Measurements from ENCODE around the gene BRINP1.

The BRINP1 gene

DNA sequence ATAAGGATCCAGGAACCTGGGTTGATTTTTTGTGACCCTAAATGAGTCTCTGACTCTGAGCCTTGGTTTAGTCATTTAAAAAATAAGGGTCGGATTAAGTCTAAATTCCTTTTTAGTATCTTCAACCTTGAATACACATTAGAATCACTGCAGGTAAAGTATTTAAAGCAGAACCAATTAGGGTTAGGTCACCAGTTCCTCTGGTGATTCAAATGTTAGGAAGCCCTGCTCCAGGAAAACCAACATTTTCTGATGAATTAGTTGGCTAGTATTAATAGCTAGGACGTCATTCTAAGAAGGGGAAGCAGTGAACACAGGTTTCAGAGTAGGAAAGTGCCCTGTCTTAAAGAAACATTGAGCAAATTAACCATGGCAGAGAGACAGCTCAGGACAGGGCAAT, 31.4 kb upstream of the BRINP1 start:
- Histone ChIP-seq H3K9me3 (ENCODE audit: severe bottlenecking) (no peaks in the 10 kb centered on the region), H3K27me3 (ENCODE audit: insufficient read depth, low read depth, severe bottlenecking) (no peaks in the 10 kb centered on the region), H3K27ac (no peak overlapping the region), H3K4me3 (ENCODE audit: low read depth, low read length) (no peak overlapping the region), H3K36me3 (no peaks in the 10 kb centered on the region)
- TF ChIP-seq, protein P1, sequence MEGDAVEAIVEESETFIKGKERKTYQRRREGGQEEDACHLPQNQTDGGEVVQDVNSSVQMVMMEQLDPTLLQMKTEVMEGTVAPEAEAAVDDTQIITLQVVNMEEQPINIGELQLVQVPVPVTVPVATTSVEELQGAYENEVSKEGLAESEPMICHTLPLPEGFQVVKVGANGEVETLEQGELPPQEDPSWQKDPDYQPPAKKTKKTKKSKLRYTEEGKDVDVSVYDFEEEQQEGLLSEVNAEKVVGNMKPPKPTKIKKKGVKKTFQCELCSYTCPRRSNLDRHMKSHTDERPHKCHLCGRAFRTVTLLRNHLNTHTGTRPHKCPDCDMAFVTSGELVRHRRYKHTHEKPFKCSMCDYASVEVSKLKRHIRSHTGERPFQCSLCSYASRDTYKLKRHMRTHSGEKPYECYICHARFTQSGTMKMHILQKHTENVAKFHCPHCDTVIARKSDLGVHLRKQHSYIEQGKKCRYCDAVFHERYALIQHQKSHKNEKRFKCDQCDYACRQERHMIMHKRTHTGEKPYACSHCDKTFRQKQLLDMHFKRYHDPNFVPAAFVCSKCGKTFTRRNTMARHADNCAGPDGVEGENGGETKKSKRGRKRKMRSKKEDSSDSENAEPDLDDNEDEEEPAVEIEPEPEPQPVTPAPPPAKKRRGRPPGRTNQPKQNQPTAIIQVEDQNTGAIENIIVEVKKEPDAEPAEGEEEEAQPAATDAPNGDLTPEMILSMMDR (IDR thresholded peaks at IDR 0.05; ENCODE audit: low read depth, low read length) = no peak
- DNase-seq = no peak

DNA sequence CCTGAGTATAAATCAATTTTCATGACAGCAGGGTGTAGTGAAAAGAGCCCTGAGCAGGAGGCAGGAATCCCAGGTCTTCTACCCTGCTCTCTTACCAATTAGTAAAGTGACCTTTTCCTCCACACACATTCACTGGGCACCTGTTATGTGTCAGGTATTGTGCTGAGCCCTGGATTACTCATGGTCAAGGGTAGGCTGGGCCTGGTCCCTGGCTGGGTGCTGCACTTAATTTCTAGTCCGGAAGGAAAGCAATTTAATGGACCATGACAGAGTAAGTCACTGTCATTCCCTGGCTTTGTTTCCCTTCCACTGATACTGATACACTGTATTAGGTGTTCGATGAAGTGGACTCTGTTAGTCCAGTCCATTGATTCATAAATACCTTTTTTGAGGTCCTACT, 29.1 kb upstream of the BRINP1 start:
- DNase-seq = no peak
- Histone ChIP-seq H3K9me3 (ENCODE audit: severe bottlenecking) (no peaks in the 10 kb centered on the region), H3K27me3 (ENCODE audit: insufficient read depth, low read depth, severe bottlenecking) (no peaks in the 10 kb centered on the region), H3K27ac (no peak overlapping the region), H3K36me3 (no peaks in the 10 kb centered on the region), H3K4me3 (ENCODE audit: low read depth, low read length) (no peak overlapping the region)
- TF ChIP-seq, protein P1 (IDR thresholded peaks at IDR 0.05; ENCODE audit: low read depth, low read length) = no peak

DNA sequence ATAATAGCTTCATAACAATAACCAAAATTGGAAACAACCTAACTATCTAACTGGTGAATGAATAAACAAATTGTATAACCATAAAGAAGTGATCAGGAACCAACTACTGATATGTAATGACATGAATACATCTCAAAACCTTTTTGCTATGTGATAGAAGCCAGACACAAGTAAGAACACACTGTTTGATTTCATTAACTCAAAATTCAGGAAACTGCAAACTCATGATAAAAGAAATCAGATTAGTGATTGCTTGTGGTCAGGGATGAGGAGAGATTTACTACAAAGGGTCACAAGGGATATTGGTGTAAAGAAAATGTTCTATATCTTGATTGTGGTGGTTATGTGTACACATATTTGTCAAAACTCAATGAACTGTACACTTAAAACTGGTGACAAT, 22.6 kb upstream of the BRINP1 start:
- Histone ChIP-seq H3K27me3 (ENCODE audit: insufficient read depth, low read depth, severe bottlenecking) (no peaks in the 10 kb centered on the region), H3K36me3 (no peaks in the 10 kb centered on the region), H3K9me3 (ENCODE audit: severe bottlenecking) (no peaks in the 10 kb centered on the region), H3K27ac (no peak overlapping the region), H3K4me3 (ENCODE audit: low read depth, low read length) (no peak overlapping the region)
- TF ChIP-seq, protein P1 (IDR thresholded peaks at IDR 0.05; ENCODE audit: low read depth, low read length) = no peak
- no peak for DNase-seq

DNA sequence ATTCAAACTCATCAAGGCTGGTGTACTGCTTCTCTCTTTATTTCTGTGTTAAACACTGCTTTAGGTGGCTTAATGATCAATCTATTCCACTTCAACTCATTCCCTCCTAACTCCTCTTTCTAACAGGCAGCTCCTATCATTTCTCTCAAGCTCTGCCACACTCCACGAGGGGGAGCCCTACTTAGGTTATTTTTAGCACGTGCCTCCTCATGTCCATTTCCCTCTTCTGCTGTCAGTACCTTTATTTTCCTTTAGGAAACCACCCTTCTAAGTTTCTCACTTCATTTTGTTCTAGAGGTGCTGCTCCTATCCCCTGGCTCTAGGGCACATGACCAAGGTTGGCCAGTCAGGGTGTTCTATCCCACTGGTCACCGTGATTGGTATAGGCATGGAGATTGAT, 6.7 kb upstream of the BRINP1 start:
- H3K9me3 ChIP-seq (ENCODE audit: severe bottlenecking) = no peaks in the 10 kb centered on the region
- no peaks in the 10 kb centered on the region for H3K27me3 ChIP-seq (ENCODE audit: insufficient read depth, low read depth, severe bottlenecking)
- no peak overlapping the region for H3K4me3 ChIP-seq (ENCODE audit: low read depth, low read length)
- peak; percentile 82 for DNase-seq
- TF ChIP-seq, protein P1 (IDR thresholded peaks at IDR 0.05; ENCODE audit: low read depth, low read length) = peak; percentile 65
- H3K36me3 ChIP-seq = no peaks in the 10 kb centered on the region
- H3K27ac ChIP-seq = no peak overlapping the region

DNA sequence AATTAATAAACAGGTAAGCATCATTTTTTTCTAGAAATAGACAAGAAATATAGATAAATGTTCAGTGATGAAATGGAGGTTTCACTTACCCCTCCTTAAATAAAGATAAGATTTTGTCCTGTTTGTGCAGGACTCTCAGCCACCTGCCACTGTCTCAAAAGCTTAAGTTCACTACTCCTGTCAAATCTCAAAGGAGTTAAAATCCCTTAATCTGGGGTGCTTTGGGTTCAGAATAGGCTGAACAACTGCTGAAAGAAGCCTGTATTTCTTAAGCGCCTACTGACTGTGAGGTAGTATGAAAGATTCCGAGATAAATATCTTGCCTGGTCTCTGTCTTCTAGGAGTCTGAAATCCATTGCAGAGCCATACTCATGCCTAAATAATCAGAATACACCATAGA, 3.7 kb upstream of the BRINP1 start:
- Histone ChIP-seq H3K27ac (peak overlapping the region; percentile 69), H3K27me3 (ENCODE audit: insufficient read depth, low read depth, severe bottlenecking) (peaks cover 5% of the 10 kb centered on the region), H3K9me3 (ENCODE audit: severe bottlenecking) (no peaks in the 10 kb centered on the region), H3K4me3 (ENCODE audit: low read depth, low read length) (peak overlapping the region; percentile 12; the same call in 1 of the 2 replicates), H3K36me3 (no peaks in the 10 kb centered on the region)
- TF ChIP-seq, protein P1 (IDR thresholded peaks at IDR 0.05; ENCODE audit: low read depth, low read length) = no peak
- peak; percentile 61 for DNase-seq

DNA sequence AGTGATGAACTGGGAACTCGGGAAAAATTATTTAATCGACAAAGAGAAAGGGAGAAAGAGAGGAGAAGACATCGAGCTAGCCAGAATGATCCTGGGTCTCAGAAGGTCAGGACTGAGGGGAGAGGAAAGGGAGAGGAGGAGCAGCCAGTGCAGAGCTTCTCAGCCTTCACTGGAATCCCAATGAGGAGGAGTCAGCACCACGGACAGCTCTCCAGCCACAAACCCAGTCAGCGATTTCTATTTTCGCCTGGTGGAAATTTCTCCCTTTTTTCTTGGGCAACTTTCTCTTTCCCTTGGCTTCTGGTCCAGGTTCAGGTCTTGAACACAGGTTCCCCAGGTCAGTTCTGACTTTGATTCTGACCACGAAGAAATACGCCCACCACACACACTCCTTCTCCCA, 1.6 kb upstream of the BRINP1 start:
- Histone ChIP-seq H3K4me3 (ENCODE audit: low read depth, low read length) (no peak overlapping the region), H3K27me3 (ENCODE audit: insufficient read depth, low read depth, severe bottlenecking) (peaks cover 5% of the 10 kb centered on the region), H3K9me3 (ENCODE audit: severe bottlenecking) (no peaks in the 10 kb centered on the region), H3K36me3 (no peaks in the 10 kb centered on the region), H3K27ac (no peak overlapping the region)
- TF ChIP-seq, protein P1 (IDR thresholded peaks at IDR 0.05; ENCODE audit: low read depth, low read length) = no peak
- DNase-seq = peak; percentile 18

All from WERI-Rb-1 (cell line).